ENCODE measurements around the gene MYO3B. TPM values are rescaled to one million over a fixed set of nuclear protein-coding genes. Genes with fewer than 3 reads are reported as not detected.

MYO3B gene
- total and polyA plus RNA-seq, 2 donors (not counting 3 experiments of a cell fraction or from before 2014, with no cell fraction given), result 0.03 TPM; not detected in 1

DNA sequence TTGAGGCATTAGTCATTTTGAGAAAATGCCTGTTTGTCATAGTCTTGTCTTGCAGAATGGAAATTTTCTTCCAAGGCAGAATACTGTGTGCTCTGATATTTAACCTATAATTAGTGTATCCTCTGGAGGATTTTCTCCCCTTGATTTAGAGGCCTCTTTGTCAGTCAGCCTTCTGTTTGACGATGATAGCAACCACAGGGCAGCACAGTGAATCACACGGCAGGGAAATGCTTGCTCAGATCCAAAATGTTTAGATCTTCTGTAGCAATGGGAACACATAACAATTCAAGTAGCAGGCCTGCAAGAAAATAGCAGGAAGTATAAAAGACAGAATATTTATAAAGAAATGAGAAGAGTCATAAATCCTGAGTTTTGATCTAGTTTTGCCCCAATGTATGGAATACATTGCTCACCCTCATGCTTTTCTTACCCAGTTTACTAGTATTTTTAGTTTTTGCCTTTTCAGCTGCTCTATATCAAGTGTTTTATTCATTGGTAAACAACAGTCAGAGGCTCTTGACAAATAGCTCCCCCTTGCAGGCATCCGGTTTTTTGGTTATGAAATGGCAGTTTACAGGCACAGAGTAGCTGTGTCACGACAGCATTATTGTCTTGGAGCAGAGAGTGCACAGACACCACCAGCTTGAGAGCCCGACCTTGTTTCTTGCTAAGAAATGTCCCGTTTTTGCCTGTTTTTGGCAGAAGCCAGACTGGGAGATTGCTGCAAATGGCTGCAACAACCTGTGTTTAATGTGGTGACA is 185.1 kb downstream of the MYO3B start:
- no peaks in the 10 kb centered on the region for H3K9me1 ChIP-seq (replicated peaks; ENCODE audit: control insufficient read depth, extremely low read depth, insufficient read depth, low read length)
- H3K4me2 ChIP-seq (ENCODE audit: insufficient read depth, low read length), result no peak overlapping the region
- H2AFZ ChIP-seq (ENCODE audit: low read depth, low read length), result no peak overlapping the region
- DNase-seq (ENCODE audit: low read depth, low spot score) (no peak), FAIRE-seq (no peak)
- H3K36me3 ChIP-seq (ENCODE audit: control insufficient read depth in 2 of 2, extremely low read depth in 1 of 2, insufficient read depth in 2 of 2, low read length in 2 of 2), result no peaks in the 10 kb centered on the region
- H3K27me3 ChIP-seq (ENCODE audit: control insufficient read depth in 2 of 2, insufficient read depth in 2 of 2, low read length in 2 of 2), result peaks cover 54 to 79% of the 10 kb centered on the region in 2 experiments
- dilution Hi-C loops (cut with MboI; ENCODE audit: extremely low pct_ligation_motif_present, low sequenced_read_pairs), result no loop called here
- H3K4me1 ChIP-seq (ENCODE audit: control insufficient read depth, extremely low read depth, insufficient read depth, low read length), result no peaks in the 10 kb centered on the region
- intact Hi-C loops (cut with micrococcal nuclease), result no loop called here
- no peak overlapping the region for H3K9ac ChIP-seq (replicated peaks; ENCODE audit: extremely low read depth, insufficient read depth, low read length)
- ChIA-PET POLR2A (no interaction called here), CTCF (interaction anchor here (1.0 to 8.2 kb wide), 6 partner anchors 16 to 451 kb away, joined by 3 to 118 read pairs (median 15); partner anchors contain the start of gene GAD1)
- no peaks in the 10 kb centered on the region for H4K20me1 ChIP-seq (replicated peaks; ENCODE audit: control insufficient read depth, extremely low read depth, insufficient read depth, low read length)
- no peaks in the 10 kb centered on the region for H3K9me3 ChIP-seq (replicated peaks; ENCODE audit: control insufficient read depth, insufficient read depth, low read length)
- no TSS peak for BruUV-seq (replicated peaks)
- H3K79me2 ChIP-seq (ENCODE audit: control insufficient read depth, insufficient read depth, low read length), result no peaks in the 10 kb centered on the region
- no peak overlapping the region for H3K4me3 ChIP-seq (replicated peaks in 1 of 3; ENCODE audit: insufficient read depth in 1 of 3, low read depth in 1 of 3, low read length in 3 of 3)
- TF ChIP-seq EZH2 (IDR thresholded peaks at IDR 0.05; ENCODE audit: borderline replicate concordance, low read depth, low read length, severe bottlenecking) (no peak), JUN (IDR thresholded peaks at IDR 0.05; ENCODE audit: borderline replicate concordance, insufficient read depth, insufficient read length, low read depth) (no peak), POLR2A (IDR thresholded peaks at IDR 0.05; ENCODE audit: low read depth, low read length) (no peak), POLR2AphosphoS5 (IDR thresholded peaks at IDR 0.05; ENCODE audit: insufficient read depth, low read depth, low read length) (no peak), MAX (IDR thresholded peaks at IDR 0.05; ENCODE audit: insufficient read depth, insufficient read length) (no peak), GATA2 (IDR thresholded peaks at IDR 0.05; ENCODE audit: insufficient read depth, insufficient read length, low read depth, low read length) (no peak), MYC (IDR thresholded peaks at IDR 0.05; ENCODE audit: low read depth, low read length) (no peak)
- TF ChIP-seq, protein P1, sequence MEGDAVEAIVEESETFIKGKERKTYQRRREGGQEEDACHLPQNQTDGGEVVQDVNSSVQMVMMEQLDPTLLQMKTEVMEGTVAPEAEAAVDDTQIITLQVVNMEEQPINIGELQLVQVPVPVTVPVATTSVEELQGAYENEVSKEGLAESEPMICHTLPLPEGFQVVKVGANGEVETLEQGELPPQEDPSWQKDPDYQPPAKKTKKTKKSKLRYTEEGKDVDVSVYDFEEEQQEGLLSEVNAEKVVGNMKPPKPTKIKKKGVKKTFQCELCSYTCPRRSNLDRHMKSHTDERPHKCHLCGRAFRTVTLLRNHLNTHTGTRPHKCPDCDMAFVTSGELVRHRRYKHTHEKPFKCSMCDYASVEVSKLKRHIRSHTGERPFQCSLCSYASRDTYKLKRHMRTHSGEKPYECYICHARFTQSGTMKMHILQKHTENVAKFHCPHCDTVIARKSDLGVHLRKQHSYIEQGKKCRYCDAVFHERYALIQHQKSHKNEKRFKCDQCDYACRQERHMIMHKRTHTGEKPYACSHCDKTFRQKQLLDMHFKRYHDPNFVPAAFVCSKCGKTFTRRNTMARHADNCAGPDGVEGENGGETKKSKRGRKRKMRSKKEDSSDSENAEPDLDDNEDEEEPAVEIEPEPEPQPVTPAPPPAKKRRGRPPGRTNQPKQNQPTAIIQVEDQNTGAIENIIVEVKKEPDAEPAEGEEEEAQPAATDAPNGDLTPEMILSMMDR (IDR thresholded peaks at IDR 0.05; ENCODE audit: extremely low read depth in 1 of 2, insufficient read depth in 1 of 2, low read depth in 1 of 2, low read length in 2 of 2), result no peak
- H3K27ac ChIP-seq (ENCODE audit: insufficient read depth, low read depth, low read length), result no peak overlapping the region
